HG03521 (cell line): ENCODE results near the gene OR2V1.
"Not testable (repeated sequence)": the region's sequence is repeated elsewhere in the genome, so short reads cannot be mapped to it uniquely, and the experiment has no call there.

Experiments
- ATAC-seq: cut with Tn5 transposase; IDR thresholded peaks from one replicate; pipeline ENCODE4 v1.9.1; 2021; ENCODE audit warnings: mild to moderate bottlenecking, moderate library complexity; ENCODE audit not compliant: unreplicated experiment

The OR2V1 gene

GRCh38 chr5:181129601-181130000 lies 1.4 kb downstream of the OR2V1 start:
- no peak for ATAC-seq

DNA sequence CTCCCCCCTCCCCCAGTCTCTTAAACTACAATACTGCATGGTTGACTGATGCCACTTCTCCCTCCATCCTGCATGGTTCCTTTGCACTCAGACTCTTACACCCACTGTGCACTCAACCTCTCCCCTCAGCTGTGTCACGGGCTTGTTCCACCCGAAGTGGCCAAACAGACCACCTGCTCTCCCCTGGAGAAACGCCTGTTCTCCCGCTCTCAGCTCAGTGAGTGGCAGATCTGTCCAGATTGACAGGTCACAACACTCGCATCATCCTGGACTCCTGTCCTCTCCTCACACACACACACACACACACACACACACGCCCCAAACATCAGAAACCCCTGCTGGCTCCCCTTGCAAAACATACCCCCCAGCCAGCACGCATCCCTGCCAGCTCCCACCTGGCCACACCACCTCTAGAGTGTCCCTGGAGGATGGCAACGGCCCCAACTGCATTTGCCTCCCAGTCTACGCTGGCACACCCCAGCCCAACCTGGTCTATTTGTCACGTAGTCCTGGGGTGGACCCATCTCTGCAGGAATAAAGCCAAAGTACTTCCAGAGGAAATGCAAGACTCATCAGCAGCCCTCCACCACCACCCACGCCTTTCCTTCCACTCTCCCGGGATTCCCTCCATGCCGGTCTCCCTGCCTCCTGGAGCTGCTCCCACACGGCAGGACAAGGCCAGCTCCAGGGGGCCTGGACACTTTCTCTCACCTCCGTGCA lies 2.9 kb downstream of the OR2V1 start:
- ATAC-seq = no peak

GRCh38 chr5:181127456-181127855 lies 3.5 kb downstream of the OR2V1 start:
- no peak for ATAC-seq

DNA sequence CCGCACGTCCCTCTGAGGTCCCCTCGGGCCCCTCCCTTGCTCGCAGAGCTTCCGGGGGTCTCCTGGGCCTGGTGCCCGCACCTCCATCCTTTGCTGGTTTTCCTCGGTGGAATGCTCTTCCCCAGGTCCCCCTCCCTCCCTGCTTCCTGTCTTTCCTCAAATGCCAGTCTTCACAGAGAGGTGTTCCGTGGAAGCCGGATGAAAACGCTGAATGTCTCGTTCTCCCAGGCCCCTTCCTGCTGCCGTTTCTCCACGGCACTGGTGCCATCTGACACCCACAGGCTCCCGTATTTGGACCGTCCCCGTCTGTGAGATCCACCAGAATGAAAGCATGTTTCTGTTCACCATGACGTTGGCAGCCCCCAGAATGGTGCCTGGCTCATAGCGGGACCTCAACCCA lies 4.1 kb downstream of the OR2V1 start:
- ATAC-seq = no peak

DNA sequence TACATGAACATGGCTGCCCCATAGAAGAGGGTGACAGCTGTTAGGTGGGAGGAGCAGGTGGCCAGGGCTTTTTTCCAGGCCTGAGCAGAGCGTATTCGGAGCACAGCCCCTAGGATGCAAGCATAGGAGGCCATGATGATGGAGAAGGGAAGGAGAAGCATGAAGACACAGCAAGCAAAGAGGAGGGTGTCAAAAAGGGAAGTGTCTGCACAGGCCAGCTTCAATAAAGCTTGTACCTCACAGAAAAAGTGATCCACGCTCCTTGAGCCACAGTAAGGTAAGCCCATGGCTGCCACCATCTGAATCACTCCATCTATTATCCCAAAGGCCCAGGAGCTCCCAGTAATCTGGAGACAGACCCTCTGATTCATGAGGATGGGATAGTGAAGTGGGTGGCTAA lies 6.4 kb downstream of the OR2V1 start:
- ATAC-seq = no peak

DNA sequence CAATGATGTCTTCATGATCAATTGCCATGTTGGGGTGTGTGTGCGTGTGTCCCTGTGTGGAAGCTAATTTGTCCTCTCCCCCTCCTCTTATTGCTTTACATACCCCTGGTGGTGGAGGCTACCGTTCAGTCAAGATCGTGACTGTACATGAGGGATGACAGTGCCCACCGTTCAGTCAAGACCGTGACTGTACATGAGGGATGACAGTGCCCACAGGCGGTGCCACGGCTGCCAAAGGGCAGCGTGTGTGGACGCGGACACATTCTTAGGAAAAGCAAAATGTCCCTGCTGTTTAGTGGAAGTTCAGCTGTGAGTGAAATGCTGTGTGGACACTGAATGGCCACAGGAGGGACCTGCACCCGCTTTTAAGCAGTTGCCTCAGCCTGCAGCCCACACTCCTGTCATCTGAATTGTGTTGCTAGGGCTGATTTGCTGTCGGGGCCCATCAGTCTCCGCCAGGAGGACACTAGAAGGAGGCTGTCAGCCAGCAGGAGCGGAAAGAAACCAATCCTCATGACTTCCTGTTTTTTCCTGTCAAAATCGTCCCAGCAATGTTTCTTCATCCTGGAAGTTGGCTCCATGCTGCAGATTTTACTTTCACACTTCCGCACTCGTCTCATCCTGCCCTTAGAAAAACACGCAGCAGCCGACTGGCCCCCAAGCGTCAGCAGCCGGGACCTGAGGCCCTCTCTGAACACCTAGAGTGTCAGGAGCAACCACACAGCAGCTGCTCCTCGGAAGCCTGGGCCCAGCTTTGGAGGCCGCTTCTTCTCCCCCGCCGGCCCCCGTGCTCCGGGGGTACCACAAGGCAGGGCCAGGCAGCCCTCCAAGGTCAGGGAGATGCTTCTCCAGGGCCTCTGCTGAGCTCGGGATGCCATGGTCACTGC lies 9.1 kb downstream of the OR2V1 start:
- ATAC-seq = no peak

GRCh38 chr5:181120761-181121160 lies 10.2 kb downstream of the OR2V1 start:
- no peak for ATAC-seq

DNA sequence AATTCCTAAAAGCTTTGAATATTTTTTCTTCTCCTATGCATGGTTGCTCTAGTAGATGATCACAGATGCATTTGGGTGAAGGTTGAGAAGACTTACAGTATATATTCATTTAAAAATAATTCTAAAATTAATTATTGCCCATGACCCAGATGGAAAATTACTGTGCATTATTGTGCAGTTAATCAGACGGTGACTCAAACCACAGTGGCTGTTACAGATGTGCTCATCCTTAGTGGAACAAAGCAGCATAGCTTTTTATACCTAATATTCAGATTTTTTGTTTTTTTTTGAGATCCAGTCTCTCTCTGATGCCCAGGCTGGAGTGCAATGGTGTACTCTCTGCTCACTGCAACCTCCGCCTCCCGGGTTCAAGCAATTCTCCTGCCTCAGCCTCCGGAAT lies 10.7 kb downstream of the OR2V1 start:
- no peak for ATAC-seq

- ATAC-seq = no peak
Measured at GRCh38 chr5:181119105-181119504, 11.9 kb downstream of the OR2V1 start.

DNA sequence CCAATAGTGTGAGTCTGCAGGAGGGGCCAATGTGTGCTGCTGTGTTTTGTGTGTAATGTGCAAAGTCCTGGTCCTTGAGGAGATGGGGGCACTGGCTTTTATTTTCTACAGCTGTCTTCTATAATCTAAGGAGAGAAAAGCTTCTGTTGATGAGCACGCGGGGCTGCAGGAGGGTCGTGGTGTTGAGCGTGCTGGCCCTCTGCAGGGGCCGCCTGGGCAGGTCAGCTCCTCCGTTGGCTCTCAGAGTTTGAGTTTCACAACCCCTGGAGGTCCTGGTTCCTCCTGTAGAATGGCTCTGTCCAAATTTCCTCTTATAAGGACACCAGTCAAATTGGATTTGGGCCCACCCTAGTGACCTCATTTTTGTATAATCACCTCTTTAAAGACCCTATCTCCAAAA lies 12.6 kb downstream of the OR2V1 start:
- ATAC-seq = no peak

DNA sequence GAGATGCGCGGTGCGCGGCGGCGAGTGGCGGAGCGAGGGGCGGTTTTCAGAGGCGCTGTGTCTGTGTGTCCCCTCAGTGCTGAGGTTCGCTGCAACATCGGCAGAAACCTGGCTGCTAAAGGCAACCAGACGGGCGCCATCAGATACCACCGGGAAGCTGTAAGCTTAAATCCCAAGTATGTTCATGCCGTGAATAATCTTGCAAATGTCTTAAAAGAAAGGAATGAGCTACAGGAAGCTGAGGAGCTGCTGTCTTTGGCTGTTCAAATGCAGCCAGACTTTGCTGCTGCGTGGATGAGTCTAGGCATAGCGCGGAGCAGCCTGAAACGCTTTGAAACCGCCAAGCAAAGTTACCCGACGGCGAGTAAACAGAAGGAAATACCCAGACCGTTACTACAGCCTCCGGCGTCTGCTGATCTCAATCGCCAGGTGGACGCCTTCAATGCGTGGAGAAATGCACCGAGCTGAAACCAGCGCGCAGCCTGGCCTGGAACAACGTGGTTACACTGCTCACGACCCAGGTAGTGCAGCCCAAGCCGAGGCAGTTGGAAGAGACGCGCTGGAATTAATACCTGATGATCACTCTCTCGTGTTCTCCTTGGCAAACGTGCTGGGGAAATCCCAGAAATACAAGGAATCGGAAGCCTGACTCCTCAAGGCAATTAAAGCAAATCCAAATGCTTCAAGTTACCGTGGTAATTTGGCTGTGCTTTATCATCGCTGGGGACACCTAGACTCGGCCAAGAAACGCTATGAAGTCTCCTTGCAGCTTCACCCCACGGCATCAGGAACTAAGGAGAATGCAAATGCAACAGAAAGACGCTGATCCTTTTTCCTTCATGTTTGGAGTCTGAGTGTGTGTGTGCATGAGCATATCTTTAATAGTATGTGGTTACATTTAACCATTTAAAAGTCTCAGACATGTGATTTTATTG lies 15.9 kb downstream of the OR2V1 start:
- ATAC-seq = no peak

- ATAC-seq = no peak
Measured at GRCh38 chr5:181114284-181114843, 16.6 kb downstream of the OR2V1 start.

DNA sequence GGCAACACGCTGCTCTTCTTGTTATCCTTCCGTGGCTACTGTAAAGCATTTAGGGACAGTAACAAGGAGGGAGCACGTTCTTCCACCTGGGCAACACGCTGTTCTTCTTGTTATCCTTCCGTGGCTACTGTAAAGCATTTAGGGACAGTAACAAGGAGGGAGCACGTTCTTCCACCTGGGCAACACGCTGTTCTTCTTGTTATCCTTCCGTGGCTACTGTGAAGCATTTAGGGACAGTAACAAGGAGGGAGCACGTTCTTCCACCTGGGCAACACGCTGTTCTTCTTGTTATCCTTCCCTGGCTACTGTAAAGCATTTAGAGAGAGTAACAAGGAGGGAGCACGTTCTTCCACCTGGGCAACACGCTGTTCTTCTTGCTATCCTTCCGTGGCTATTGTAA lies 17.4 kb downstream of the OR2V1 start:
- not testable (repeated sequence) for ATAC-seq

DNA sequence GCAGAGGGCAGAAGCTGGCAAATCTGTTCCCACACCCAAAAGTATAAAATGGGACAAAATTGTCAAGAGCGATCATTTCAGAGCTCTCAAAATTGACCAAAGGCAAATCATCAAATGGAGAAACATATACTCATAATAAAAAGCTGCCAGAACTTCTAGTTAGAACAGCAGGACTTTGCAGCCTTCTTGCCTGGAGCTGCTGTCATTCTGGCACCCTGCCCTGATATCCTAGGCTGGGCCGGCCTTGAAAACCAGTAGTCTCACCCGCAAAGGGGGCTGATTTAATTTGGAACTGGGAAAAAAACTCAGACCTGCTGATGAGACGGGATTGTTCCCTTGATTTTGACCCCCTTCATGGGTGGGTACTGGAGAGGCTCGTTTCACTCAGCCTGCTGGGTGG lies 18.5 kb downstream of the OR2V1 start:
- ATAC-seq = no peak

GRCh38 chr5:181111010-181111409 lies 20.0 kb downstream of the OR2V1 start:
- ATAC-seq = no peak

DNA sequence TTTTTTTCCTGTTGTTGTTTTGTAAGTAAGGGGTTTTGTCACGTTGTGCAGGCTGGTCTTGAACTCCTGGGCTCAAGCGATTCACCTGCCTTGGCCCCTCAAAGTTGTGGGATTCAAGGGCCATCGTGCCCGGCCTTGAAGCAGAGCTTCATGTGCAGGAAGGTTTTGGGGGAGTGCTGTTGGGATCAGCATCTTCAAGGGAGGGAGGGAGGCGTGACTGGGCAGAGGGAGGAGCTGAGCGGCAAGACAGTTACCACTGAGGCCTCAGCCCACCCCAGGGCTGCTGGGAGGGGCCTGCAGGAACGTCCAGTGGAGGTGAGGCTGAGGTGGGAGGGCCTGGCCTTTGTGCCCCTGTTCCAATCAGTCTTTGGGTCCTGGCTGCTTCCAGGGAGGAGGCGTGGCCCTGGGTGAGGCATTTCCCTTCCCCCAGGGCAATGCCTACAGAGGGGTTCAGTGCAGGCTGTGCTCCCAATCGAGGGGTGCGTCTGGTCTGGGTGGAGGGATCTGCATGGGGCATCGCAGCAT lies 21.4 kb downstream of the OR2V1 start:
- no peak for ATAC-seq

GRCh38 chr5:181108578-181109165 lies 22.3 kb downstream of the OR2V1 start:
- ATAC-seq = no peak

DNA sequence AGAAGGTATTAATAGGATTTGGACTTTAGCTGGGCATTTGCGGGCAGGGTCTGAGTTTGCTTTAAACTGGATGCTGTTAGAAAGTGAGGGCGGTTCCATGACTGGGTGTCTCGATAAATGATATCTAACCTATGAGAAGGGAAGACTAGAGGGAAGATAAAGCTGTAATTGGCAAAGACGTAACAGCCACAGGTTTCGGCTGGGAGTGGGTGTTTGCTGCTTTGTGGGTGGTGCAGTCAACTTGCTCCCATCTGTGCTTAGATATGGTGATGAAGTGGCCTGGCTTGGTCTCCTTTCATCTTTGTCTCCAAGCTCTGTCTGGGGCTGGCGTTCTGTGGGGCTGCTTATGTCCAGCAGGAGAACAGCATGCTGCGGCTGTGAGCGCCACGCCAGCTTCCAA lies 23.3 kb downstream of the OR2V1 start:
- no peak for ATAC-seq

DNA sequence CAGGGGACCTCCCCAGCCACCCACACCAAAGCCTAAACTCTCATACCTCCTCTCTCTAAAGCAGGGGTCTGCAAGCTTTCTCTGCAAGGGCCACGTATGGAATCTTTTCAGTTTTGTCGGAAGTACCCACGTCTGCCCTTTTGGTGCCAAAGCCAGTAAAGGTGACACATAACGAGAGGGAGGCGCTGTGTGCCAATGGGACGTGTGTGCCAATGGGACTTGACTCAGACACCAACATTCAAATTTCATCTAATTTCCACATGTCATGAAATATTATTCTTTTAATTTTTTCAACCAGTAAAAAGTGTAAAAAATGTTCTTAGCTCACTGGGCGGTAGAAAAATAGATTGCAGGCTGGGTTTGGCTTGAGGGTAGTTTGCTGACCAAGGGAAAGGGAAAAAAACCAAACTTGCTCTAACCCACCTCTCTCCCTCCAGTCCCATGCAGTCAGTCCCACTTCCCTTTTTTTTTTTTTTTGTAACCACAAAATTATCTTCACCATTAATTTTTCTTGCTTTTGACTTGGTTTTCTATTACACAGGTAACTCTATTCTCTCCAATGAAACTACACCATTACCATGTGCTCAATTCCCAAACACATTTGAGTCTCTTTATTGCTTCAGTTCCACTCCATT lies 25.5 kb downstream of the OR2V1 start:
- no peak for ATAC-seq
